Keratinocyte (primary cell): ENCODE data around the gene KIF17. TPM values are rescaled to one million over a fixed set of nuclear protein-coding genes. Genes with fewer than 3 reads are reported as not detected.

Experiments used
- DNase-seq: peaks from one replicate; pipeline ENCODE4 v3.0.0-alpha.2; 2011; ENCODE audit warnings: low read depth, missing footprints, low spot score
- FAIRE-seq: peaks from 2 replicates; lab custom pipeline; 2011; peaks lifted over from hg19 to GRCh38; lab: Jason Lieb, UNC
- H2AFZ ChIP-seq: 2 replicates; pipeline ENCODE4 v1.6.0; 2012; ENCODE audit warnings: low read length, control low read depth, inconsistent platforms; ENCODE audit not compliant: control insufficient read depth
- H3K27ac ChIP-seq: 2 replicates; pipeline ENCODE4 v1.5.1; 2011; ENCODE audit warnings: low read length; ENCODE audit not compliant: control insufficient read depth, insufficient read depth
- H3K27me3 ChIP-seq: 3 replicates; pipeline ENCODE4 v1.6.0; 2011; ENCODE audit warnings: low read length; ENCODE audit not compliant: control insufficient read depth, insufficient read depth; ENCODE audit errors: extremely low read depth
- H3K36me3 ChIP-seq, 2 experiments: 2 replicates in 1 of 2; 3 replicates in 1 of 2; pipeline ENCODE4 v1.5.1; 2011; ENCODE audit warnings: low read length in 2 of 2, mild to moderate bottlenecking in 1 of 2; ENCODE audit not compliant: control insufficient read depth in 2 of 2, insufficient read depth in 2 of 2; ENCODE audit errors: extremely low read depth in 1 of 2
- H3K4me1 ChIP-seq: 3 replicates; pipeline ENCODE4 v1.5.1; 2011; ENCODE audit warnings: low read length; ENCODE audit not compliant: control insufficient read depth, insufficient read depth; ENCODE audit errors: extremely low read depth
- H3K4me2 ChIP-seq: 3 replicates; pipeline ENCODE4 v1.6.0; 2011; ENCODE audit warnings: low read depth, low read length; ENCODE audit not compliant: control insufficient read depth, insufficient read depth; ENCODE audit errors: extremely low read depth
- H3K4me3 ChIP-seq, 3 experiments: fragments of 200-600 bp in 1 of 3; sonication (generic) in 1 of 3; 2 replicates in 2 of 3; 3 replicates in 1 of 3; pipeline ENCODE4 v1.5.1; 2011 to 2016; ENCODE audit warnings: low read length in 3 of 3, mild to moderate bottlenecking in 3 of 3, control low read depth in 2 of 3, inconsistent platforms in 1 of 3, low read depth in 1 of 3, mixed read lengths in 1 of 3, mixed run types in 1 of 3, moderate library complexity in 1 of 3; ENCODE audit not compliant: control insufficient read depth in 2 of 3, insufficient read depth in 2 of 3; ENCODE audit errors: extremely low read depth in 1 of 3
- H3K79me2 ChIP-seq: 2 replicates; pipeline ENCODE4 v1.6.0; 2012; ENCODE audit warnings: low read length; ENCODE audit not compliant: control insufficient read depth, insufficient read depth
- H3K9ac ChIP-seq: 3 replicates; pipeline ENCODE4 v1.6.0; 2011; ENCODE audit warnings: low read length; ENCODE audit not compliant: control insufficient read depth, insufficient read depth; ENCODE audit errors: extremely low read depth
- H3K9me1 ChIP-seq: 3 replicates; pipeline ENCODE4 v1.6.0; 2011; ENCODE audit warnings: low read length; ENCODE audit not compliant: control insufficient read depth, insufficient read depth; ENCODE audit errors: extremely low read depth
- H3K9me3 ChIP-seq: 2 replicates; pipeline ENCODE4 v1.5.1; 2012; ENCODE audit warnings: low read depth, low read length; ENCODE audit not compliant: control insufficient read depth
- H4K20me1 ChIP-seq: 3 replicates; pipeline ENCODE4 v1.6.0; 2011; ENCODE audit warnings: low read length; ENCODE audit not compliant: control insufficient read depth, insufficient read depth; ENCODE audit errors: extremely low read depth
- CTCF ChIP-seq, 3 experiments: IDR thresholded peaks in 1 of 3; conservative IDR thresholded peaks in 1 of 3; optimal IDR thresholded peaks in 1 of 3; 2 replicates in 2 of 3; 3 replicates in 1 of 3; pipeline versions ENCODE3 to v1.5.1; 2011; ENCODE audit warnings: low read length in 3 of 3, mild to moderate bottlenecking in 3 of 3, moderate library complexity in 2 of 3, control low read depth in 1 of 3, inconsistent platforms in 1 of 3; ENCODE audit not compliant: insufficient read depth in 2 of 3; ENCODE audit errors: extremely low read depth in 1 of 3
- EZH2 ChIP-seq: IDR thresholded peaks from one replicate; pipeline ENCODE4 v1.6.1; 2012; ENCODE audit warnings: inconsistent platforms, mild to moderate bottlenecking, low read length, moderate library complexity
- dilution Hi-C: fragments of 300-500 bp; cut with MboI; formaldehyde crosslinking; loops from one replicate; pipeline ENCODE4 v1.7.0; 2020; ENCODE audit warnings: low sequenced_read_pairs; ENCODE audit not compliant: extremely low pct_ligation_motif_present
- polyA plus RNA-seq, 5 experiments: library from polyadenylated mRNA; depleted of rRNA in 3 of 5; stranded (reverse) in 3 of 5; stranded (forward) in 1 of 5; unstranded in 1 of 5; fragments of >200 nt; gene quantifications; 1 replicate in 1 of 5; 2 replicates in 3 of 5; 3 replicates in 1 of 5; pipeline versions ENCODE4 v1.2.1 to v1.2.3, GENCODE V29; 2011 to 2012; ENCODE audit warnings: missing spikeins in 2 of 5, low read depth in 1 of 5, low replicate concordance in 1 of 5

Gene KIF17
- polyA plus RNA-seq, 1 donor (not counting 4 experiments of a cell fraction or from before 2014, with no cell fraction given) = 0.90 TPM

DNA sequence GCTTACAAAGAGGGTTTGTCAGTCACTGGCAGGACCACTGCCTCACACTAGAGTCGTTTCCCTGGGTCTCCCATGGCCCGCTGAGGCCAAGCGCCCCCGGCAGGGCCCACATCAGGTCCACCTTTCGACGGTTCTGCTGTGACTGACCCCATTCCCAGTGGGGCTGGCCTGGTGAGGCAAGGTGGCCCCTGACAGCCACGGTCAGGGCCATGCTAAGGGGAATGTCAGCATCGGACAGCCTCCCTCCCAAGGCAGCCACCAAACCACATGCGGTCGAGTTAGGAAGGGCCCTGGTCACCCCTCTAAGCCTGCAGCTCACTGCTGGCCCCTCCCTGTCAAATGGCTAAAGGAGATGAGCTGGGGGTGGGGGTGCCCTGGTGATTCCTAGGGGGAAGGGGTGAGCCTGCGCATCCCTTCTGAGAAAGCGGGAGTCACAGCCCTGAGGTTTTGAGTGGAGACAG is 2.9 kb upstream of the KIF17 start:
- Histone ChIP-seq H4K20me1 (peaks cover 11% of the 10 kb centered on the region), H3K36me3 (peaks cover 41 to 54% of the 10 kb centered on the region in 2 experiments), H3K9ac (no peak overlapping the region), H3K27ac (no peak overlapping the region), H3K4me1 (peaks cover 13% of the 10 kb centered on the region), H3K9me1 (peaks cover 7% of the 10 kb centered on the region), H3K4me3 (no peak overlapping the region), H3K9me3 (peaks cover 2% of the 10 kb centered on the region), H2AFZ (no peak overlapping the region), H3K4me2 (no peak overlapping the region), H3K79me2 (peaks cover 12% of the 10 kb centered on the region), H3K27me3 (no peaks in the 10 kb centered on the region)
- dilution Hi-C loops = no loop called here
- no peak for FAIRE-seq
- DNase-seq = no peak
- TF ChIP-seq EZH2 = no peak
- TF ChIP-seq CTCF (optimal IDR thresholded peaks at IDR 0.05 in 1 of 3, IDR thresholded peaks at IDR 0.05 in 1 of 3, conservative IDR thresholded peaks at IDR 0.05 in 1 of 3; ENCODE audit: extremely low read depth in 1 of 3, insufficient read depth in 2 of 3, low read length in 3 of 3) = no peak

DNA sequence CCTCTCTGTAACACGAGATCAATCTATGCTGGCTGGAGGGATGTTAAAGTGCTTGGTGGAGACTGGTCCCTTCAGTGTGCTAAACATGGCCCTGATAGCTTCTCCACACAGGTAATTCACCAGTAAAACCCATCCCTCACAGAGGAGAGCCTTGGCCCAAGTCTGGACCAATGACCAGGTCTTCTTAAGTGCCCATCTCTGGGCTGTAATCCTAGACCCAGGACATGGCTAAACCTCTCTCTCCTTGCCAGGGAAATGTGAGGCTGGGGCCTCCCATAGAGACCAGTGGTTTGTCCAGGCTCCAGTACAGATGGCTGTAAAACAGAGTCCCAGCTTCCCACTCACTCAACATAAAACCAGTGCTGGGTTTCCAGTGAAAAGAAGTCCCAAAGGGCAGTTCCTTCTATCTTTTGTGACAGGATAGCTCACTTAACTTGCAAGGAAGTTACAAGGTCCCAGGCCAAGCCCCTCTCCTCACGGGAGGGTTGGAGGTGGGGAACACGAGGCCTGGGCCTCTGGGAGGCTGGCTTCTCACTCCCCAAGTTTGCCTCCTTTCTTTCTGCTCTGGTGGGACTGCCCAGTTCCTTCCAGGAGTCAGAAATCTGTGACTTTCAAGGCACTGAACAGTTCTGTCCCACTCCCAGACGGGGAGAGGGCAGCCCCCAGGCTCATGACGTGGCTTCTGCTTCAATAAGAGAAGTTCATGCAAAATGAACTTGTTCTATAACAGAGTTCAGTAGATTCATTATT is 2.2 kb upstream of the KIF17 start:
- Histone ChIP-seq H3K79me2 (peaks cover 8% of the 10 kb centered on the region), H3K9ac (no peak overlapping the region), H3K9me1 (peaks cover 7% of the 10 kb centered on the region), H3K4me1 (peaks cover 7% of the 10 kb centered on the region), H3K27me3 (no peaks in the 10 kb centered on the region), H3K9me3 (no peaks in the 10 kb centered on the region), H3K4me2 (no peak overlapping the region), H3K36me3 (peaks cover 38 to 47% of the 10 kb centered on the region in 2 experiments), H3K27ac (no peak overlapping the region), H2AFZ (no peak overlapping the region), H3K4me3 (no peak overlapping the region), H4K20me1 (peaks cover 11% of the 10 kb centered on the region)
- no peak for DNase-seq
- dilution Hi-C loops = no loop called here
- no peak for FAIRE-seq
- TF ChIP-seq EZH2 (no peak), CTCF (optimal IDR thresholded peaks at IDR 0.05 in 1 of 3, IDR thresholded peaks at IDR 0.05 in 1 of 3, conservative IDR thresholded peaks at IDR 0.05 in 1 of 3; ENCODE audit: extremely low read depth in 1 of 3, insufficient read depth in 2 of 3, low read length in 3 of 3) (no peak)
